ENCODE data around the gene AFF3. TPM values are rescaled to one million over a fixed set of nuclear protein-coding genes. Genes with fewer than 3 reads are reported as not detected.

Gene AFF3
- total RNA-seq, 4 donors from 2014 or later, result 2.1 to 7.3 (median 3.5) TPM

DNA sequence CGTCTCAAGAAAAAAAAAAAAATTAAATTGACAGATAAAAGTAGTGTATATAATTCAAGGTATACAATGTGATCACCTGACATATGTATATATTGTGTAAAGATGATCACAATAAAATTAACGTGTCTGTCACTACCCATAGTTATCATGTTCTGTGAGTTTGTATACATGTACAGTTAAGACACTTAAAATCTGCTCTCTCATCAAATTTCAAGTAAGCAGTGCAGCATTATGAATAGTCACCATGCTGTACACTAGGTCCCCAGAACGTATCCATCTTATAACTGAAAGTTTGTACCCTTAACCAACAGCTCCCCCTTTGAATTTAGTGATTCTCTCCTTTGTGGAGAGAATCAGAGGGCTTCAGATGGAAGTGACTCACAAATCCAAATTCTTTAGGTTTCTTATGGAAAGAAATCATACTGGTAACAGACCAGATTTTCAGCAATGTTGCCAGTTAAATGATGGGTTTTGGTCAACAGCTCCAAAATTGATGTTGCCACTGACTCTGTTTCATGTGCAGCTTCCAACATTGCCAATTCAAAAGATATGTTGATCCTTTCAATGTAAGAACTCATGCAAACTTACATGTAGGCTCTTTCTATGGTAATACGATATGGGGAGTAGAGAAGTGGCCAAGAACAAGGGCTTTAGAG, 281.5 kb downstream of the AFF3 start:
- no peak overlapping the region for H3K4me3 ChIP-seq (ENCODE audit: low read depth, poor library complexity, severe bottlenecking)
- no peak for TF ChIP-seq POLR2A (IDR thresholded peaks at IDR 0.05)
- TF ChIP-seq, protein P1, sequence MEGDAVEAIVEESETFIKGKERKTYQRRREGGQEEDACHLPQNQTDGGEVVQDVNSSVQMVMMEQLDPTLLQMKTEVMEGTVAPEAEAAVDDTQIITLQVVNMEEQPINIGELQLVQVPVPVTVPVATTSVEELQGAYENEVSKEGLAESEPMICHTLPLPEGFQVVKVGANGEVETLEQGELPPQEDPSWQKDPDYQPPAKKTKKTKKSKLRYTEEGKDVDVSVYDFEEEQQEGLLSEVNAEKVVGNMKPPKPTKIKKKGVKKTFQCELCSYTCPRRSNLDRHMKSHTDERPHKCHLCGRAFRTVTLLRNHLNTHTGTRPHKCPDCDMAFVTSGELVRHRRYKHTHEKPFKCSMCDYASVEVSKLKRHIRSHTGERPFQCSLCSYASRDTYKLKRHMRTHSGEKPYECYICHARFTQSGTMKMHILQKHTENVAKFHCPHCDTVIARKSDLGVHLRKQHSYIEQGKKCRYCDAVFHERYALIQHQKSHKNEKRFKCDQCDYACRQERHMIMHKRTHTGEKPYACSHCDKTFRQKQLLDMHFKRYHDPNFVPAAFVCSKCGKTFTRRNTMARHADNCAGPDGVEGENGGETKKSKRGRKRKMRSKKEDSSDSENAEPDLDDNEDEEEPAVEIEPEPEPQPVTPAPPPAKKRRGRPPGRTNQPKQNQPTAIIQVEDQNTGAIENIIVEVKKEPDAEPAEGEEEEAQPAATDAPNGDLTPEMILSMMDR (IDR thresholded peaks at IDR 0.05), result no peak
- no peak for DNase-seq (ENCODE audit: low spot score in 2 of 2)
- 88 to 92% methylated on average over 4 of the region's 4 CpGs for WGBS, 2 donors
- intact Hi-C loops (cut with DNase I; ENCODE audit: low total_unique reads), result no loop called here

DNA sequence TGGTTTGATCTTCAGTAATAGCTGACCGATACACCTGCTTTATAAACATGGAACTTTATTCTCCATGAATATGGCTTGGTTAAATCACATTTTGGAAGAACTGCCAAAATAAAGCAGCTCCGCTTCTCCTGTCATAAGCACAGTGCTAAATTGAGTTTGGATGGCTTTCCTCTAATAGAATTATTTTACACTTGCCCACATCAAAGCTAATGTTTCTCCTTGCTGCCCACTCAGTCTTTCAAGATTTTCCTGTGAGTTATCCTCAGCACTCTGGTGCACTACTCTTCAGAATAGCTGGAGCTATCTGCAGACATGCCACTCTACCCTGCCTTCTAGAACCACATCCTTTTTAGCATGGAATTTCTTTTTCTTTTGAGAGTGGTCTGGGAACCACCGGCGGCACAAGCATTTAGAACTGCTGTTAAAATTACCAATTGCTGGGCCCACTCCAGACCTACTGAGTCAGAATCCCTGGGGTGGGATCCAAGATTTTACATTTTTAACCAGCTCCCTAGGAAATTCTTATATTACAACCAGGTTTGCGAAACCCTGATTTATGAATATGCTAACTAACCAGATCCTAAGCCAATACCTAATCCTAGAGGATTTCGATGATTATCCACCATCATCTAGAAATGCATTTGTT, 283.3 kb downstream of the AFF3 start:
- DNase-seq (ENCODE audit: low spot score in 2 of 2), result no peak
- intact Hi-C loops (cut with DNase I; ENCODE audit: low total_unique reads), result no loop called here
- no peak overlapping the region for H3K4me3 ChIP-seq (ENCODE audit: low read depth, poor library complexity, severe bottlenecking)
- TF ChIP-seq, protein P1 (IDR thresholded peaks at IDR 0.05), result no peak
- TF ChIP-seq POLR2A (IDR thresholded peaks at IDR 0.05), result no peak
- 76 to 79% methylated on average over 6 of the region's 6 CpGs for WGBS, 2 donors

DNA sequence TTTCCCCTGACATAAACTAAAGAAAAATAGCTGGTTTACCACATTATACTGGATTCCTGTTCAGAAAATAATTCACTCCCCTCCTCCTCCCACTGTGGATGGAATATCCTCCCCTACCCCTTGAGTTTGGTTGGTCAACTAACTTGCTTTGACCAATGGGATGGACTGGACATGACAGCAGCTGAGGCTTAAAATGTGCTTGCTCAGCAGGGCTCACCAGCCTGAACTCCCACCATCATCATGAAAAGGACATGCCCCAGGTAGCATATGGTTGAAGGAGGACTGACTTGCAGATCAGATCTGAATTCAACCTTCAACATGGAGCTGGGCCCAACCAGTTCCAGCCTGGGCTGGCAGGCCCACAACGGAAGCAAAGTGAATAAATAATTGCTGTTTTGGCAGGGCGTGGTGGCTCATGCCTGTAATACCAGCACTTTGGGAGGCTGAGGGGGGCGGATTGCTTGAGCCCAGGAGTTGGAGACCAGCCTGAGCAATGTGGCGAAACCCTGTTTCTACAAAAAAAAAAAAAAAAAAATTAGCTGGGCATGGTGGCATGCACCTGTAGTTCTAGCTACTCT, 284.4 kb downstream of the AFF3 start:
- no peak overlapping the region for H3K4me3 ChIP-seq (ENCODE audit: low read depth, poor library complexity, severe bottlenecking)
- DNase-seq (ENCODE audit: low spot score in 2 of 2), result no peak
- TF ChIP-seq, protein P1 (IDR thresholded peaks at IDR 0.05), result no peak
- no peak for TF ChIP-seq POLR2A (IDR thresholded peaks at IDR 0.05)
- whole genome bisulfite sequencing, 2 donors, result 69 to 83% methylated on average over 4 of the region's 4 CpGs
- intact Hi-C loops (cut with DNase I; ENCODE audit: low total_unique reads), result no loop called here

DNA sequence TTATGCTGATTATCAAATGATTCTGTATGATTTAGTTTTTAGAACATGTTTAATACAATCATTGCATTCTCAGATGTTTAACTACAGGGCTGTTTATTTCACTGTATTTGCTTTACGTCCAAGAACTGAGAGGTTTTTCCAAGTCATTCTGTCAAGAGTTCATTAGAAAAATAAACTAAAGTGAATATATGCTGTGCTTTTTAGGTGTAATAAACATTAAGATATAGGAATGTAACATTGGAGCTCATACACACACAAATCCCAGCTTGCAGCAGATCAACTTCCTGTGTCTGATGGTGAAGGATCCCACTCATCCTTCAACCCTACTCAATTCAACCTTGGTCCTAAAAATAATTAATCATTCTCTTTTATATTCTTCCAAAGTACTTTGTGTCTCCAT, 285.0 kb downstream of the AFF3 start:
- no peak overlapping the region for H3K4me3 ChIP-seq (ENCODE audit: low read depth, poor library complexity, severe bottlenecking)
- WGBS, 2 donors, result 85 to 90% methylated on average over 1 of the region's 1 CpG
- no peak for DNase-seq (ENCODE audit: low spot score in 2 of 2)
- TF ChIP-seq, protein P1 (IDR thresholded peaks at IDR 0.05), result no peak
- TF ChIP-seq POLR2A (IDR thresholded peaks at IDR 0.05), result no peak
- intact Hi-C loops (cut with DNase I; ENCODE audit: low total_unique reads), result no loop called here

DNA sequence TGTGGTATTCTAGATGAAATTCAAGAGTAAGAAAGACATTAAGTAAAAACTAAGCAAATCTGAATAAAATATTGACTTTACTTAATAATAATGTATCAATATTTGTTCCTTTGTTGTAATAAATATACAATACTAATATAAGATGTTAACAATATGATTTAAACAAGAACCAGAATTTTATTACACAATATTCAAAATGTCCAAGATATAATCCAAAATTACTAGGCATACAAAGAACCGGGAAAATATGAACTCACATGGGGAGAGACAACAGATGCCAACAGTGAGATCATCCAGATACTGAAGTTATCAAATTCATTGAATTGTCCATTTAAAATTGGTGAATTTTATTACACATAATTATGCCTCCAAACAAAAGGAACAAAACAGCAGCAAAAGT, 286.3 kb downstream of the AFF3 start:
- intact Hi-C loops (cut with DNase I; ENCODE audit: low total_unique reads), result no loop called here
- DNase-seq (ENCODE audit: low spot score in 2 of 2), result no peak
- TF ChIP-seq, protein P1 (IDR thresholded peaks at IDR 0.05), result no peak
- TF ChIP-seq POLR2A (IDR thresholded peaks at IDR 0.05), result no peak
- 70 to 73% methylated on average over 1 of the region's 1 CpG for WGBS, 2 donors
- no peak overlapping the region for H3K4me3 ChIP-seq (ENCODE audit: low read depth, poor library complexity, severe bottlenecking)

All from lower leg skin (tissue), 4 donors.